Fibroblast of upper back skin (primary cell): ENCODE results near the gene BBS4.
A peak's percentile ranks its signal among the peaks of the same experiment; 100 is the strongest.

Source experiments
- DNase-seq: peaks from one replicate; pipeline ENCODE4 v3.0.0-alpha.2; 2013

The BBS4 gene

DNA sequence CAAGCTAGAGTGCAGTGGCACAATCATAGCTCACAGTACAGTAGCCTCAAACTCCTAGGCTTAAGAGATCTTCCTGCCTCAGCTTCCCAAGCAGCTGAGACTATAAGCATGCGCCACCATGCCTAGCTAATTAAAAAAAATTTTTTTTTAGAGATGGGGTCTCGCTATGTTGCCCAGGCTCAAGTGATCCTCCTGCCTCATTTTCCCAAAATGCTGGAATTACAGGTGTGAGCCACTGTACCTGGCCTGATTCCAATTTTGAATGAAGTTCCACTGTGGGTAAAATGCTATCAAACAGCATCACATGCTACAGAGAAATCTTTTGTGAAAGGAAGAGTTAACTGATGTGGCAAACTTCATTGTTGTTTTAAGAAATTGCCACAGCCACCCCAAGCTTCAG lies 80.0 kb downstream of the BBS4 start:
- DNase-seq = no peak

DNA sequence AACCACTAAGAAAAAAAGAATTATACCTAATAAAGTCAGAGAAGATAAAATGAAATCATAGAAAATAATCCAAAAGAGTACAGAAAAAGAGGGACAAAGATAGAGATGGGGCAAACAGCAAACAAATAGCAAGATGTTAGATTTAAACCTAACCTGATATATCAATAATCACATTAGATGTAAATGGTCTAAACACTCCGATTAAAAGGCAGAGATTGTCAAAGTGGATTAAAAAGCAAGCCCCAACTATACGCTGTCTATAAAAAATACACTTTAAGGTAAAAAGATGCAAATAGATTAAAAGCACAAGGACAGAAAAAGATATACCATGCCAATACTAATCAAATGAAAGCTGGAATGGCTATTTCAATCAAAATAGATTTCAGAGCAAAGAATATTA lies 80.8 kb downstream of the BBS4 start:
- DNase-seq = no peak

DNA sequence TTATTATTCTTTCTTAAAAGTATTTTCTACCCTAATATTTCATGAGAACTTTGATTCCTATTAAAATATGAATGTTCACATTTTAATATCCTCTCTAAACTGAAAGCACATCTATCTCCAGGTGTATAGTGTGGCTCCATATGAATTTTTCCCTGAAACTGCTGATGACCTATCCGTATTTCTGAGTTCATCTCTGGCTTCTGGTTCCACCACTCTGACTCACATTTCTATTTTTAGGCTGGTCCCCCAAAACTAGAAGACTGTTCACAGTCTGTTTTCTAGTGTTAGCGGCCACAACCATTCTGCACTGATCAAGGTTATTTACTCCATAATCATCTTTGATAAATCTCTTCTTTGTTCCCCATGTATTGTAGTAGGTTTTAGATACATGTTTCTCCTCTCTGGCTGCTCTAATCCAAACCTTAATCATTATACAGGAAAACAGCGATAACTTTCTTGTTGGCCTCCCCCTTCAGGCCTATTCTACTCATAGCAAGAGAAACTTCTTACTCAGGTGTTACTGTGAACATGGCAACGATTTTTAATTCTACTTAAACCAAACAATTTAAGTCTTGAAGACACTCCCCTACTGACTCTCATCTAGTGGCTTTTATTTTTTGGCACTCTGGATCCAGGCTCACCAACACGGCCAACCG lies 84.8 kb downstream of the BBS4 start:
- no peak for DNase-seq

DNA sequence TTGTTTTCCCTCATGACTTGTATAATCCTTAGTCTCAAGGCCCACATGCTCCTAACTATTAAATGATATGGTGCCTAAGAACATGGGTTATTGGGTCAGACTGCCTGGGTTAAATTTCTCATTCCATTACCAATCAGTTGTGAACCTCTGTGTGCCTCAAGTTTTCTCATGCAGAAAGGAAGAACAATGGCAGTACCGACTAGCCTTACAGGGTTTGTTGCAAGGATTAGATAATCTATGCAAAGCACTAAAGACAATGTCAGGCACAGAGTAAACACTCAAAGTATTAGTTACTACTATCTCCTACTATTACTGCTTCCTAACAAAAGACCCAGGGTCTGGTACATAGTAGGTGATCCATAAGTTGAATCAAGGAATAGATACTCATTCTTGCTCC lies 85.3 kb downstream of the BBS4 start:
- no peak for DNase-seq

DNA sequence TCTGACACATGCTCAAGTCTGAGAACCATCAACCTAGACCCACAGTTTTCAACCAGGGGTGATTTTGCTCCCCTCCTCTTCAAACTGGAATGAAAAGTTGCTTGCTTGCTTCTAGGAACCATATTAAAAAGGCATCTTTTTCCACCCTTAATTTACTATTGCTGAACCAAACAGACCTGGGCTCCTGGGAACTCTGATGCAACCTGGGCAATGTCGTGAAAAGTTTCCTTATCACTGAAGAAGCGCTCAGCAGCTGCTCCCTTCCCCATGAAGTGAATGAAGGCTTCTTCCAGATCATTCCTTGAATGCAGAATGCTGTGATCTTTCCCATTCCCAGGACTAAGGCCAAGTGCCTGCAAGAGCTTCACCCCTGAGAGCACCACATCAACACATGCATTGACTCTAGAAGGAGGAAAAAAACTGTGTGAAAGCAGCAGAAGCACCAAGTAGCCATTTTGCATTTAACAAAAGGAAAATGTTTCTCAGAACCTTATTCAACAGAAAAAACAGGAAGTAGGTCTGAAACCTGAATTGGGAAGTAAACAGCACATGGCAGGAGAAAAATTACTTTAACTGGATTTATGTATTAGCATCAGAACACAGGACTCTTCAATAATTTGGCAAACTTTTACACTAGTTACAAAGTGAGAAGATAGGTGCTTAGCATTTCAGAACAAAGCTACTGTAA lies 88.8 kb downstream of the BBS4 start:
- DNase-seq = no peak

DNA sequence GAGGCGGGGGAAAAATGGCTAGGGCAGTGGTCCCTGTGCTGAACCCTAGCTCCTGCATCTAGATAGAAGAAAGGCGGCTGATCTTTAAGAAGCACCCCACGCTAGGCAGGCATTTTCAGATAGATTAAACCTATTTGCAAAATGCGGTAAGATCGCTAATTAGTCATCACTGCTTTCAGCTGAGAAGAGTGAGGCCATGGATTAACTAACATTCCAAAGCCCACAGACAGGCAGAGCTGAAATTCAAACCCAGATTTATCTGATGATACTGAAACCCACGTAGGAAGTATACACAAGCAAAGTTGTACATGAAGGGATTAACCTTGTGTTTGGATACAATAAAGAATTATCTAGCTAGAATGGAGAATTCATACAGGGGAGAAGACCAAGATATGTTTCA lies 92.8 kb downstream of the BBS4 start:
- no peak for DNase-seq

DNA sequence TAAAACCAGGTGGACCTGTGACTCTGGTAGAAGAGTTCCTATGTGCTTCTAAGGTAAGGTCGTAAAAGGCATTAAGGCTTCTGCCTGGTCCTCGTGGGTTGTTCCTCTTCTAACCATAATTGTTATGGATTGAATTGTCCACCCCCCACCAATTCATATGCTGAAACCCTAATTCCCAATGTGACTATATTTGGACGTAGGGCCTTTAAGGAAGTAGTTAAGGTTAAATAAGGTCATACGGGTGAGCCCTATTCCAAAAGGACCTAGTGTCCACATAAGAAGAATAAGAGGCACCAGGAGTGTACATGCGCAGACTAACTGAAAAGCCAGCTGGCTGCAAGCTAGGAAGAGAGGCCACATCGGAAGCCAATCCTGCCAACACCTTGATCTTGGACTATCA lies 95.6 kb downstream of the BBS4 start:
- DNase-seq = no peak

DNA sequence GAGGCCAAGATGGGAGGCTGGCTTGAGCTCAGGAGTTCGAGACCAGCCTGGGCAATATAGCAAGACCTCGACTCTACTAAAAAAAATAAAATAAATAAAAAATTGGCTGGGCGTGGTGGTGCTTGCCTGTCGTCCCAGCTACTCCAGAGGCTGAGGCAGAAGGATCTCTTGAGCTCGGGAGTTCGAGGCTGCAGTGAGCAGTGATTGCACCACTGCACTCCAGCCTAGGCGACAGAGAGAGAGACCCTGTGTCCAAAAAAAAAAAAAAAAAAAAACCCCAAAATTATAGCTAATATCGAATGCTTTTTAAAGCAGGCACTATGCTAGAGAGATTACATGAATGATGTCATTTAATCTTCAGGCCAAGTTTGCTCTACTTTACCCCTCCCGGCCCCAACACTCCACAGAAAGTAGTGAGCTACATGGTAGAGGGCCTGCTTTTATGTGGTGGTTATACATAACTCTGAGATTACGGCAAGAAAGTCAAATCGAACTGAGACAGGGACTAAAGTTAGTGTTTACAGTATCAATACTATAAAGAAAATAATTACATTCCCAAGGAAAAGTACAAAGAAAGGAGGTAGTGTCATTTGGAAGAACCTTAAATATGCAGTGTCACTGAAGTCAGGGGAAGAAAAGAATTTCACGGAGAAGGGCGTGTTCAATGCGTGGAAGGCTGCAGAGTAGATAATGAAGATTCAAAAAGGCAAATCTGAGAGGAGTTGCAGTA lies 96.4 kb downstream of the BBS4 start:
- DNase-seq = no peak

DNA sequence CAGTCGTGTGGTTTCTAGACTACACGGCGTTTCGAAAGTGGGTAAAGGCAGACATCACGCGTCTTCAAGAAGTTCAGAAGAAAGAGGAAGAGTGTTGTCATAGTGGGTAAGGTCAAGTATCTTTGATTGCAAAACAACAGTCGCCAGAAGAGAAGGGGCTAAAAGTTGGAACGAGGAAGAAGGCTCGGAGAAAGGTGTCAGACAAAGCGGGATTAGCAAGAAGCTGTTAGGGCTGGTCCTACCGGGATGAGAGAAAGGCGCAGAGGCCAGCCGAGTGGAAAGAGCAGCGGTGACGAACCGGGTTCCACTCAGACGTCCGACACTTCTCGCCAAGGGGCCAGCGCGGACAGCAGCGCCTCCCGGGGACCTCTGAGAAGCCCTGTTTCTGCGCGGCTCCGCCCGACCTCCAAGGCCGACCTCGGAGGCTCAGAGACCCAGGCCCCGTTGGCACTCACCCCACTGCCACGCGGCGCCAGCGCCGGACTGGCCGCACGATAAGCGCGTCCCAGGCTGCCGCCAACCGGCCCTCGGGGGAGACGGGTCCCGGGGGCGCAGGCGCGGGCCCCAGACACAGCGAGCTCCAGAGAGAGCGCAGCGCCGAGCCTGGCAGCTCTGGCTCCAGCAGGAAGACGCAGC lies 97.1 kb downstream of the BBS4 start:
- no peak for DNase-seq

DNA sequence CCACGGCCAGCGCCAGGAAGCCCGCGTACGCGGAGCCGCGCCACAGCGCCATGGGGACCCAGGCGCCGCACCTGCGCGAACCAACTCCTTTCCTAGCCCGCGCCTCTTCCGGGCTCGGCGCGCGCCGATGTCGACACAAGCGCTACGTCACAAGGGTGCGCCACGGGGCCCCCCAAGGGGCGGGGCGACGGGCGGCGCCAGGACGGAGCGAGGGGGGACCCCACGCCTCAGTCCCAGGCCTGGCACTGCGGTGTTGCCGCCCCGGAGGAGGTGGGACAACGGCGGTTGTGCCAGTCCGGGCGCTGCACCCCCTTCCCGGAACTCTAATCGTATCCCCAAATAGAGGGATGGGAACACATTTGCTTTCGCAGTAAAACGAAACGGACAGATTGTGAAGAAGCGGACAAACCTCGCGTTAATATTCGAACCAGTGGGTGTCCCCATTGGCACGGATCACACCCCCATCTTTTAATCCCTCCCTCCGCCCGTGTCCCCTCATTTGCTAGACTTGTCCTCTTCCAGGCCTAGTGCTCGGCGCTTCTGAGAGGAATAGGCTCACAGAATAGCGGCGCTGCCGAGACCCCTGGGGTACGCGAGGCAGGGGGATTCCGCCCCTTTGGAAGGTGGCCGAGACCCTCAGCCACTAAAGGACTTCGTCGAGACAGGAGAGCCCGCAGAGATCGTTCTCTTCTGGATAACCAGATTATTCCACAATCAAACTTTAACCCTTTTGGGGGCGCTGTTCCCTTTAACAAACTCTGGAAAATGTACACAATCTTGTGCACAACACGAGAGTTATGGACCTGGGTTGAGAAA lies 97.8 kb downstream of the BBS4 start, which contains the start of gene ADPGK:
ADPGK (minus strand) TSS at position 119 of the 816 bp plus-strand sequence; CDS start at position 52, 67 bp downstream.
- peak; percentile 91 for DNase-seq

DNA sequence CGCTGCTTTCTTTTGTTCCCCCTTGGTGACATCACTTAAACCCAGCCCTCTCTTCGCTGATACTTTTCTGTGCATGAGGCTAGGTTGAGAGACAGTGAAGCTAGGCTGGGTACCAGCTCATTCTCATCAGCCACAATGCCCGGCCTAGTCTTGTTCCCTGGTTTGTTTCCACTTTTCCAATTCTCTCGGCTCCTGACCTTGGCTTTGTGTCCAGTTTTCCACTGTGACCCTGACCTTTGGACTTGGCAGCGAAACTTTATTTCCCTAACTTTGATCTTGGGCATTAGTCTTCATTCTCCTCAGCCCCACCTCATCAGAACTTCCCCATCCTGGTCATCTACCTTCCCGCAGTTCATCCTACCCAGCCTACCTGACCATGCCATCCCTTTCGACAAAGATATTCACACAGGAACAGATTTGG lies 98.5 kb downstream of the BBS4 start:
- DNase-seq = no peak

DNA sequence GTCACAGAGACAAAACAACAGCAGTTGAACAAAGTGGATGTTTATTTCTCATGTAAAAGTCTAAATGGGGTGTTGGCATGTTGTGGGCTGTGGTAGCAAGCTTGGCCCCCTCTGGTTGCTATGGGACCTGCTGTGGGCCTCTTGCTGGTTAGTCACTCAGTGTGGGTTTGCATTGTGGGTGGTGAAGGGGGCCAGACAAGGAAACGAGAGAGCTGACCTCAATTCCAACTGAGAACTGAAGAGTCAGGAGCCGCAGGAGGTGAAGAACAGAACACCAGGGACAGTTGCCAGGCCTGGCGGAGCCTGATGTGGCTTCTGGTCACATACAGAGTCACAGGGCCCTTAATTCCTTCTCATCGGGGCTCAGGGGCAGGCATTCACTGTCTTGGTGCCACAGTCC lies 99.4 kb downstream of the BBS4 start:
- peak; percentile 83 for DNase-seq

DNA sequence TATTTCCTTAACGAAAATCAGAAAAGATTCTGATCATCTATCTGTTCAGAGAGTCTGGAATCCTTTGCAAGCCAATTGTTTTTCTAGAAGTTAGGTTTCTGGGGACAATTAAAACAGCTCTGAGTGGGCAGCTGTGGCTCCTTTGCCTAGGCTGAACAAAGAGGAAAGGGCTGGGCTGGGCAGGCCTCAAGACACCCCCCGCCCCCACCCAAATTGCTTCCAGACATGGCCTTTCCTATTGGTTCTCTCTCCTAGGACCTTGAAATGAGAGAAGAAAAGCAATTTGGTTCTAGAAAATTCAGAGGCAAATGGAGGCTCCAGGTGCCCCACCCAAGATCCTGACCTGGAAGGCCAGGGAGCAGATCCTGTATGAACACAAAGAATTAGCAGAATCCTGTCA lies 99.8 kb downstream of the BBS4 start:
- DNase-seq = peak; percentile 34

DNA sequence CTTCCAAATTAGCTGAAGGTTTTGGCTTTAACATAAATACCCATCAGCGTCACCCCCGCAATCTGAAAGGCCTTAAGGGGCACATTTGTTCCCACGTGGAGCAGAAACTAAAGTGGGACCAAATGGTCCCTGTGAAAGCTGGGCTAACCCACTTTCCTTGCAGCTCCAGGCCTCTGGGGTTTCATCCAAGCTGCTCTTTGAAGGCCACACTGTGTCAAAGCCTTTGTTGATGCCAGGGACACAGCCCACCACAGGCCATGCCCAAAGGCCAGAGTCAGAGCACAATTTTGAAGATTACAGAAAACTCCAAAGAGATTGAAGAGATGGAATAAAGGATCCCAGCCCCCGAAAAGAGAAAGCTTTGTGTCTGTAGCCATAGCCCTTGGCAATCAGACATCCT lies 100.2 kb downstream of the BBS4 start:
- no peak for DNase-seq

DNA sequence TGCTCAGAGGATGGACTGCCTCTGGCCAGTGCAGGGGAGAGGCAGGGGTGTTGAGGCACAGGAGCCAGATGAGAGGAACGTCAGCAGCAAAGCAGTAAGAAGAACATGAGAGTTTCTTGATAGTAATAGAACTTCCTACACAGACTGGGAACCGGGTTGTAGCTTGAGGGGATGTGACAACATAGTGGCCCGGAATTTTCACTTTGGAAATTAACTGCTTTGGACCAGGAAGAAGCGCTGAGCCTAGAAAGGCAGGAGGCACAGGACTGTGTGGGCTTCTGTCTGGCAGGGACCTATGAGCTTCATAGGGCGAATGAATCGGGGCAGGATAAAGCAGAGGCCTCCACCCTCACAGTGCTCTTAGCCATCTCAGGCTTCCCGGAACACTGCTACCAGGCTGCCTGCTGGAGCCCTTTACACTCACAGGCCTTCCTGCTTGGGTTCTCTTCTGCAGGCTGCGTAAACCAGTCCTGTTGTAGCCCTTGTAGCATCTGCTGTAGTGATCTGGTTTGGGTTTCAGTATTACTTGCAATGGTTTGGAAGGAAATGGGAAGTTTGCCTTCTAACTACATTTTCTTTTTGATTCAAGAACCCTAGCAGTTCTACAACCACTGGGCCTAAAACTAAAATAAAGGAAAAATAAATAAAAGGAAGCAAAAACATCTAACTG lies 100.8 kb downstream of the BBS4 start:
- DNase-seq = no peak

DNA sequence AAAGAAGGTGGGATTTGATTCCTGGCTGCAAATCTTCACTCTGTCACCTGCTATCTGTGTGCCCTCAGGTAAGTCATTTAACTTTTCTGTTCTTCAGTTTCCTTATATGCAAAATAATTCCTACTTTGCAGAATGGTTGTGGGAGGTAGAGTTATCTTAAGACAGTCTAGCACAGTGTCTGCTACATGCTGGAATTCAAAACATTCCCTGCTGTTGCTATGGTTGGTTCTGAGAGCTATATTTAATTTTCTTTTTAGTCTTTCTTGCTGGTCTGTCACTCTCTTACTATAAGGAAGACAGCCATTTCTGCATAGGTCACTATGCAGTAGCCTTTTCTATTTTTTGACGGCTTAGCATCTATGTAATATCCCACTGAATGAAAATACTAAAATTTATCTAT lies 101.5 kb downstream of the BBS4 start:
- no peak for DNase-seq
